IMR-90 (cell line): Measurements from ENCODE around the gene ABHD6. TPM values are rescaled to one million over a fixed set of nuclear protein-coding genes. Genes with fewer than 3 reads are reported as not detected.

ENCODE experiments used
- ATAC-seq: fragments of 200-7000 bp; cut with Tn5 transposase; 2 replicates; pipeline ENCODE4 v1.9.1; 2020; ENCODE audit warnings: low read depth, mild to moderate bottlenecking, moderate library complexity
- BruUV-seq: library from RNA; stranded (reverse); fragments of 400-500 nt; replicated peaks from 2 replicates; lab custom pipeline; 2021; lab: Mats Ljungman, UMichigan
- CTCF ChIA-PET: fragments of 300-600 bp; formaldehyde crosslinking; extraction: SDS; loops from one replicate; lab custom pipeline; 2021; ENCODE audit warnings: antibody characterized with exemption; lab: Yijun Ruan, JAX
- POLR2A ChIA-PET: fragments of 300-600 bp; sonication (Branson Sonifier 250); formaldehyde crosslinking; loops from one replicate; lab custom pipeline; 2022; ENCODE audit warnings: antibody characterized with exemption; ENCODE audit not compliant: unreplicated experiment; lab: Charles Lee
- DNase-seq: peaks from one replicate; pipeline ENCODE4 v3.0.0; 2013
- H2AFZ ChIP-seq: replicated peaks from 2 replicates; pipeline ENCODE3; 2013; ENCODE audit warnings: low read length, mild to moderate bottlenecking; ENCODE audit not compliant: poor library complexity
- H2AK5ac ChIP-seq: 2 replicates; pipeline ENCODE4 v1.6.1; 2013; ENCODE audit warnings: low read depth, low read length, inconsistent platforms
- H2AK9ac ChIP-seq: replicated peaks from 2 replicates; pipeline ENCODE3; 2013; ENCODE audit warnings: mild to moderate bottlenecking, low read depth, low read length, moderate library complexity; ENCODE audit not compliant: poor library complexity
- H2BK120ac ChIP-seq: 2 replicates; pipeline ENCODE4 v1.6.1; 2013; ENCODE audit warnings: low read depth, low read length, inconsistent platforms
- H2BK15ac ChIP-seq: 3 replicates; pipeline ENCODE4 v1.6.1; 2013; ENCODE audit warnings: low read depth, low read length, inconsistent platforms
- H2BK20ac ChIP-seq: 2 replicates; pipeline ENCODE4 v1.6.1; 2013; ENCODE audit warnings: low read depth, mild to moderate bottlenecking, inconsistent platforms, low read length, moderate library complexity
- H2BK5ac ChIP-seq: 2 replicates; pipeline ENCODE4 v1.6.1; 2013; ENCODE audit warnings: mild to moderate bottlenecking, low read depth, low read length, inconsistent platforms; ENCODE audit not compliant: poor library complexity, severe bottlenecking
- H3K14ac ChIP-seq: replicated peaks from 2 replicates; pipeline ENCODE4 v1.6.1; 2013; ENCODE audit warnings: low read depth, low read length, inconsistent platforms
- H3K18ac ChIP-seq: 2 replicates; pipeline ENCODE4 v1.6.1; 2013; ENCODE audit warnings: low read depth, low read length, control low read depth
- H3K23ac ChIP-seq: 2 replicates; pipeline ENCODE4 v1.6.1; 2013; ENCODE audit warnings: low read depth, low read length, inconsistent platforms
- H3K27ac ChIP-seq: 2 replicates; pipeline ENCODE4 v1.5.1; 2013; ENCODE audit warnings: mild to moderate bottlenecking, control low read depth, low read length; ENCODE audit not compliant: insufficient read depth
- H3K27me3 ChIP-seq: 2 replicates; pipeline ENCODE4 v1.6.1; 2013; ENCODE audit warnings: low read length; ENCODE audit not compliant: control insufficient read depth, insufficient read depth
- H3K36me3 ChIP-seq: 2 replicates; pipeline ENCODE4 v1.6.1; 2013; ENCODE audit warnings: low read length, mixed read lengths; ENCODE audit not compliant: control insufficient read depth, insufficient read depth
- H3K4ac ChIP-seq: 2 replicates; pipeline ENCODE4 v1.6.1; 2013; ENCODE audit warnings: low read depth, low read length, inconsistent platforms
- H3K4me1 ChIP-seq: 2 replicates; pipeline ENCODE4 v1.6.1; 2013; ENCODE audit warnings: low read length, mixed read lengths; ENCODE audit not compliant: control insufficient read depth, insufficient read depth
- H3K4me2 ChIP-seq: 2 replicates; pipeline ENCODE4 v1.6.1; 2013; ENCODE audit warnings: low read depth, mild to moderate bottlenecking, control low read depth, low read length, moderate library complexity
- H3K4me3 ChIP-seq: 2 replicates; pipeline ENCODE4 v1.5.1; 2013; ENCODE audit warnings: low read depth, mild to moderate bottlenecking, control low read depth, low read length, moderate library complexity; ENCODE audit not compliant: insufficient read depth
- H3K56ac ChIP-seq: 2 replicates; pipeline ENCODE4 v1.6.1; 2013; ENCODE audit warnings: low read length, inconsistent platforms; ENCODE audit not compliant: insufficient read depth; ENCODE audit errors: extremely low read depth
- H3K79me1 ChIP-seq, 2 experiments: 2 replicates each; pipeline ENCODE4 v1.6.1; 2013; ENCODE audit warnings: low read length in 2 of 2, inconsistent platforms in 1 of 2, low read depth in 1 of 2
- H3K9ac ChIP-seq: 2 replicates; pipeline ENCODE4 v1.6.1; 2013; ENCODE audit warnings: low read depth, low read length, control low read depth
- H3K9me1 ChIP-seq: 2 replicates; pipeline ENCODE4 v1.6.1; 2013; ENCODE audit warnings: low read length, inconsistent platforms; ENCODE audit not compliant: insufficient read depth
- H3K9me3 ChIP-seq: 2 replicates; pipeline ENCODE4 v1.6.1; 2013; ENCODE audit warnings: low read length; ENCODE audit not compliant: control insufficient read depth, insufficient read depth
- H4K20me1 ChIP-seq: 2 replicates; pipeline ENCODE4 v1.6.1; 2013; ENCODE audit warnings: low read length, inconsistent platforms; ENCODE audit not compliant: insufficient read depth
- H4K5ac ChIP-seq: 2 replicates; pipeline ENCODE4 v1.6.1; 2013; ENCODE audit warnings: mild to moderate bottlenecking, low read depth, low read length, control low read depth
- H4K8ac ChIP-seq, 2 experiments: 2 replicates each; pipeline ENCODE4 v1.6.1; 2013; ENCODE audit warnings: low read depth in 2 of 2, low read length in 2 of 2, control low read depth in 1 of 2, inconsistent platforms in 1 of 2
- H4K91ac ChIP-seq: 2 replicates; pipeline ENCODE4 v1.6.1; 2013; ENCODE audit warnings: low read depth, low read length, inconsistent platforms; ENCODE audit not compliant: insufficient read depth
- CEBPB ChIP-seq: IDR thresholded peaks from 2 replicates; pipeline ENCODE4 v1.6.1; 2012; ENCODE audit warnings: low read depth, low read length, improper control_type of control experiment
- CHD1 ChIP-seq: IDR thresholded peaks from 2 replicates; pipeline ENCODE4 v1.6.1; 2012; ENCODE audit warnings: low read depth, low read length, improper control_type of control experiment
- MAFK ChIP-seq: IDR thresholded peaks from 2 replicates; pipeline ENCODE4 v1.6.1; 2012; ENCODE audit warnings: low read depth, low read length, improper control_type of control experiment
- RAD21 ChIP-seq: IDR thresholded peaks from 2 replicates; pipeline ENCODE4 v1.6.1; 2012; ENCODE audit warnings: low read length, improper control_type of control experiment
- WGBS, 2 experiments: methylation state at CpG; one replicate each; pipeline versions ENCODE4 v1.1.5 to v1.1.7; 2013; ENCODE audit warnings: missing lambda C conversion rate in 2 of 2; ENCODE audit not compliant: insufficient read length in 1 of 2; ENCODE audit errors: extremely low coverage in 2 of 2; 5-methylcytosine and 5-hydroxymethylcytosine counted together
- dilution Hi-C: fragments of 300-500 bp; cut with HindIII; formaldehyde crosslinking; loops from one replicate; pipeline ENCODE4 v1.14.3; 2018; ENCODE audit warnings: low sequenced_read_pairs; ENCODE audit not compliant: unreplicated experiment
- in situ Hi-C: fragments of 300-500 bp; cut with MboI; formaldehyde crosslinking; loops from 3 replicates; pipeline ENCODE4 v1.14.3; 2019; ENCODE audit warnings: low sequenced_read_pairs, inconsistent platforms, mixed read lengths
- intact Hi-C: fragments of 100-400 bp; cut with micrococcal nuclease; formaldehyde crosslinking; loops from 2 replicates; pipeline ENCODE4 v1.10.0; 2022
- polyA plus RNA-seq, 3 experiments: library from polyadenylated mRNA; depleted of rRNA; stranded (reverse); fragments of >200 nt; gene quantifications; 2 replicates each; pipeline ENCODE4 v1.2.3, GENCODE V29; 2012; ENCODE audit warnings: low replicate concordance in 1 of 3
- total RNA-seq: library from RNA; depleted of rRNA; stranded (reverse); fragments of >200 nt; gene quantifications from 2 replicates; pipeline ENCODE4 v1.2.3, GENCODE V29; 2012

The ABHD6 gene
- total and polyA plus RNA-seq, 2 of the 4 experiments (the other 2 are of a cell fraction) = 5.0 to 5.6 TPM

DNA sequence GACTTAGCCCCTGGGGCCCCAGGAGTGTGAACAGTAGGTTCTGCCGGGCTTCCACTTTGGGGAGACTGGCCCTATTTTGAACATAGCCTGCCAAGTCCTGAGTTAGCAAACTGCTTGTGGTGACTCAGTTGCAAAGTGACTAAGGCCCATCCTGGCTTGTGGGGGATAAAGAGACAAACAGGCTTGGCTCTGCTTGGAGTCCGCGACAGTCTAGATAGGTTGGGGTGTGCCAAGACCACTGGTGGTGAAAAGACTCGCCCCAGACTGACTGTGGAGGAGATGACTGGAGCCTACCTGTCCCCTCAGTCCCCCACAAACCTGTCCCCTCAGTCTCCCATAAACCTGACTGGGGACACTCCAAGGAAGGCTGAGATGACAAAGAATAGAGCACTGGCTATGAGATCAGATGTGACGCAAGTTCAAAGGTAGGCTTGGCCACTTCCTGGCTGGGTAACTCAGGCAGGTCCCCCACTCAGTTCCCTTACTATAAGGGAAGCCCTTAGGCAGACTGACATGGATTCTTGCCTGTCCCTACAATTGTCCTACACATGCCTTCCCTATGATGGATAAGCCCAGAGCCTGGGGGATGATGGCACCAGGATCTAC lies 31.1 kb upstream of the ABHD6 start:
- intact Hi-C loops = no loop called here
- peak; percentile 72 for ATAC-seq
- peak overlapping the region; percentile 5 for H2AFZ ChIP-seq
- TF ChIP-seq CHD1 = no peak
- TF ChIP-seq CEBPB = 0 out of 2 replicates have a peak, but pooled peaks have one; percentile 18
- peak; percentile 44; the same call in 1 of the 2 replicates for TF ChIP-seq MAFK
- no peak for TF ChIP-seq RAD21
- H3K4ac ChIP-seq = no peak overlapping the region
- no peak overlapping the region for H3K4me2 ChIP-seq
- H2BK120ac ChIP-seq = no peak overlapping the region
- H3K27me3 ChIP-seq = peaks cover 33% of the 10 kb centered on the region
- H3K9me1 ChIP-seq = no peaks in the 10 kb centered on the region
- no peak overlapping the region for H4K5ac ChIP-seq
- no TSS peak for BruUV-seq
- DNase-seq = peak; percentile 56
- in situ Hi-C loops = no loop called here
- H2AK5ac ChIP-seq = no peak overlapping the region
- H2BK15ac ChIP-seq = no peak overlapping the region
- no peaks in the 10 kb centered on the region for H3K36me3 ChIP-seq
- no peak overlapping the region for H3K4me3 ChIP-seq
- no peak overlapping the region for H3K23ac ChIP-seq
- H3K27ac ChIP-seq = no peak overlapping the region
- H3K4me1 ChIP-seq = no peaks in the 10 kb centered on the region; the same call in 1 of the 2 replicates
- H4K91ac ChIP-seq = no peak overlapping the region
- H3K9ac ChIP-seq = no peak overlapping the region
- no peak overlapping the region for H3K56ac ChIP-seq
- H3K14ac ChIP-seq = no peak overlapping the region
- dilution Hi-C loops = no loop called here
- H3K18ac ChIP-seq = no peak overlapping the region
- no peak overlapping the region for H4K8ac ChIP-seq
- H2BK5ac ChIP-seq = no peak overlapping the region
- ChIA-PET POLR2A (no interaction called here), CTCF (no interaction called here)
- no peak overlapping the region for H2BK20ac ChIP-seq
- WGBS, 2 experiments = 14% methylated on average over 1 of the region's 5 CpGs; no CpG with 5 or more reads in 1 of the 2 experiments
- H4K20me1 ChIP-seq = no peaks in the 10 kb centered on the region
- H2AK9ac ChIP-seq = no peak overlapping the region
- no peaks in the 10 kb centered on the region for H3K79me1 ChIP-seq
- peaks cover 2% of the 10 kb centered on the region; the same call in 1 of the 2 replicates for H3K9me3 ChIP-seq
